GM12865 (cell line): ENCODE data around the gene USP11.

Source experiments
- DNase-seq: peaks from one replicate; pipeline ENCODE4 v3.0.0; 2010; ENCODE audit warnings: low read depth
- H3K4me3 ChIP-seq: 2 replicates; pipeline ENCODE4 v1.5.1; 2011; ENCODE audit warnings: mild to moderate bottlenecking, low read depth, low read length, control low read depth
- TF ChIP-seq, protein P1 (sequence below): IDR thresholded peaks from 2 replicates; pipeline ENCODE4 v1.5.1; 2011; ENCODE audit warnings: low read length, control low read depth, low read depth, inconsistent platforms; ENCODE audit not compliant: insufficient read depth; ENCODE audit errors: missing control alignments

Gene USP11

GRCh38 chrX:47218280-47218919 lies 14.4 kb upstream of the USP11 start, which contains the start of gene CDK16:
Gene CDK16, plus strand, starts transcription at chrX:47218681. Its CDS starts 4,877 bp downstream, at chrX:47223558.
- peak; percentile 87 for DNase-seq
- TF ChIP-seq, protein P1, sequence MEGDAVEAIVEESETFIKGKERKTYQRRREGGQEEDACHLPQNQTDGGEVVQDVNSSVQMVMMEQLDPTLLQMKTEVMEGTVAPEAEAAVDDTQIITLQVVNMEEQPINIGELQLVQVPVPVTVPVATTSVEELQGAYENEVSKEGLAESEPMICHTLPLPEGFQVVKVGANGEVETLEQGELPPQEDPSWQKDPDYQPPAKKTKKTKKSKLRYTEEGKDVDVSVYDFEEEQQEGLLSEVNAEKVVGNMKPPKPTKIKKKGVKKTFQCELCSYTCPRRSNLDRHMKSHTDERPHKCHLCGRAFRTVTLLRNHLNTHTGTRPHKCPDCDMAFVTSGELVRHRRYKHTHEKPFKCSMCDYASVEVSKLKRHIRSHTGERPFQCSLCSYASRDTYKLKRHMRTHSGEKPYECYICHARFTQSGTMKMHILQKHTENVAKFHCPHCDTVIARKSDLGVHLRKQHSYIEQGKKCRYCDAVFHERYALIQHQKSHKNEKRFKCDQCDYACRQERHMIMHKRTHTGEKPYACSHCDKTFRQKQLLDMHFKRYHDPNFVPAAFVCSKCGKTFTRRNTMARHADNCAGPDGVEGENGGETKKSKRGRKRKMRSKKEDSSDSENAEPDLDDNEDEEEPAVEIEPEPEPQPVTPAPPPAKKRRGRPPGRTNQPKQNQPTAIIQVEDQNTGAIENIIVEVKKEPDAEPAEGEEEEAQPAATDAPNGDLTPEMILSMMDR: no peak

DNA sequence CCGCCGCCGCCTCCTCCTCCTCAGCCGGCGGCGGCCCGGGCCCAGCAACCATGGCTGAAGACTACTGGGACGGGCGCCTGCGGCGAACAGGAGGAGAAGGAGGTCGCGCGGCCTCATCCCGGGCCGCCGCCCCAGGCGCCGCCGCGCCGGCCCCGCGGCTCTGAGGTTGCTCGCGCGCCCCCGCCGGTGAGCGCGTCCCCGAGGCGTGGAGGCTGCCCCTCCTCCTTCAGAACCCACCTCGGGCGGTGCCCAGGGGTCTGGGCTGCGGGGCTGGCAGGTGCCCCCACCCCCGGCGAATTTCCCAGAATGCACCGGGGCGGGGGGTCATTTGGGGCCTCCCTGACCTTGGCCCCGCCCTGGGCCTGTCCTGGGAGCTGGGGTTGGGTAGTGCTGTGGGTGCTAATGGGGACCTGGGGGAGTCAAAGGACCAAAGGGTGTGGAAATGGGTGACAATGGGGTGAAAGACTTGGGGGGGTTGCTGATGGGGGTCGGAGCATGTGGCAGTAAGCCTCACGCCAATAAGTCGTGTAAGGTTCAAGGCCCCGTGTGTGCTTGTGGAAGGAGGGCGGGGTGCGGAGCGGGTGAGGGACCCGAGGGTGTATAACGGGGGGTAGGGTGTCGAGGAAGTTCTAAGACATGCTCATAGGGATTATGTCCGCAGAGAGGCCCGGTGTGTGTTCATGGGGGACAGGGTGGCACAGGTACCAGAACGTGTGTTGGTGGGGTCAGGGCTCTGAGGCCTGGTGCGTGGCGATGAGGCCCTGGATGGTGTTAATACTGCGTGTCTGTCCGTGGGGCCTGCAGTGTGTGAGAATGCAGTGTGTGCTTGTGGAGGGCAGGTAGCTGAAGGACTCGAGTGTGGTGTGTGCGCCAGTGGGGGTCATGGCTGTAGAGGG lies 13.6 kb upstream of the USP11 start:
- DNase-seq: peak; percentile 50
- TF ChIP-seq, protein P1: no peak
- peak overlapping the region; percentile 87 for H3K4me3 ChIP-seq

More at GRCh38 chrX:47218280-47218919, 14.4 kb upstream of the USP11 start, which contains the start of gene CDK16:
- H3K4me3 ChIP-seq: peak within 1 kb of the TSS; percentile 87

- H3K4me3 ChIP-seq: no peak overlapping the region
- DNase-seq: no peak
- TF ChIP-seq, protein P1: no peak
Measured at GRCh38 chrX:47221756-47222155, 11.1 kb upstream of the USP11 start.

- TF ChIP-seq, protein P1: no peak
- no peak overlapping the region for H3K4me3 ChIP-seq
Measured at GRCh38 chrX:47222751-47223350, 10.0 kb upstream of the USP11 start.

GRCh38 chrX:47223476-47224250 lies 9.1 kb upstream of the USP11 start:
- no peak for DNase-seq
- TF ChIP-seq, protein P1: no peak
- no peak overlapping the region for H3K4me3 ChIP-seq

More at GRCh38 chrX:47222751-47223350, 10.0 kb upstream of the USP11 start:
- no peak for DNase-seq

- TF ChIP-seq, protein P1: no peak
- no peak overlapping the region for H3K4me3 ChIP-seq
- DNase-seq: no peak
Measured at GRCh38 chrX:47224266-47224895, 8.4 kb upstream of the USP11 start.
